ENCODE data around the gene TP73. TPM values are rescaled to one million over a fixed set of nuclear protein-coding genes. Genes with fewer than 3 reads are reported as not detected.

Gene TP73
- total RNA-seq, 3 donors from 2014 or later, result 0.12 to 0.63 (median 0.51) TPM

GRCh38 chr1:3677484-3677883 is 25.2 kb downstream of the TP73 start:
- Histone ChIP-seq H3K4me3 (no peak overlapping the region), H3K4me1 (ENCODE audit: low read depth) (peaks cover 4% of the 10 kb centered on the region), H3K9me3 (no peaks in the 10 kb centered on the region), H3K36me3 (ENCODE audit: low read depth) (no peaks in the 10 kb centered on the region)
- no peak for TF ChIP-seq CTCF (IDR thresholded peaks at IDR 0.05)
- ATAC-seq (no peak), DNase-seq (peak in 1 of 3 donors; percentile 41)
- intact Hi-C loops (cut with DNase I, micrococcal nuclease), result no loop called here

- Histone ChIP-seq H3K4me1 (ENCODE audit: low read depth) (peaks cover 4% of the 10 kb centered on the region), H3K36me3 (ENCODE audit: low read depth) (no peaks in the 10 kb centered on the region), H3K9me3 (no peaks in the 10 kb centered on the region), H3K4me3 (no peak overlapping the region)
- TF ChIP-seq CTCF (IDR thresholded peaks at IDR 0.05), result no peak
- ATAC-seq, result no peak
- intact Hi-C loops (cut with DNase I, micrococcal nuclease), result no loop called here
- peak in 1 of 3 donors; percentile 53 for DNase-seq
Measured at GRCh38 chr1:3678361-3679097, 26.2 kb downstream of the TP73 start.

GRCh38 chr1:3679098-3679555 is 26.8 kb downstream of the TP73 start:
- no peak for TF ChIP-seq CTCF (IDR thresholded peaks at IDR 0.05)
- no peaks in the 10 kb centered on the region for H3K36me3 ChIP-seq (ENCODE audit: low read depth)
- intact Hi-C loops (cut with DNase I, micrococcal nuclease), result no loop called here
- peaks cover 4% of the 10 kb centered on the region for H3K4me1 ChIP-seq (ENCODE audit: low read depth)
- ATAC-seq (no peak), DNase-seq (no peak)
- H3K9me3 ChIP-seq, result no peaks in the 10 kb centered on the region
- no peak overlapping the region for H3K4me3 ChIP-seq

- peaks cover 2% of the 10 kb centered on the region for H3K4me1 ChIP-seq (ENCODE audit: low read depth)
- no peak for TF ChIP-seq CTCF (IDR thresholded peaks at IDR 0.05)
- intact Hi-C loops (cut with DNase I, micrococcal nuclease), result no loop called here
- no peaks in the 10 kb centered on the region for H3K36me3 ChIP-seq (ENCODE audit: low read depth)
- H3K4me3 ChIP-seq, result no peak overlapping the region
- peak in 1 of 3 donors; percentile 14 for DNase-seq
- no peak for ATAC-seq
- H3K9me3 ChIP-seq, result no peaks in the 10 kb centered on the region
Measured at GRCh38 chr1:3679799-3680453, 27.6 kb downstream of the TP73 start.

- Histone ChIP-seq H3K36me3 (ENCODE audit: low read depth) (no peaks in the 10 kb centered on the region), H3K9me3 (no peaks in the 10 kb centered on the region), H3K4me3 (no peak overlapping the region), H3K4me1 (ENCODE audit: low read depth) (peaks cover 2% of the 10 kb centered on the region)
- ATAC-seq, result no peak
- DNase-seq, result peak in 1 of 3 donors; percentile 45
- no peak for TF ChIP-seq CTCF (IDR thresholded peaks at IDR 0.05)
- intact Hi-C loops (cut with DNase I, micrococcal nuclease), result no loop called here
Measured at GRCh38 chr1:3680488-3681230, 28.3 kb downstream of the TP73 start.
